AG10803 (cell line): Measurements from ENCODE around the gene SCD5.

Experiments used
- DNase-seq: peaks from one replicate; pipeline ENCODE4 v3.0.0; 2010; ENCODE audit warnings: low read depth
- H3K4me3 ChIP-seq: 2 replicates; pipeline ENCODE4 v1.5.1; 2011; ENCODE audit warnings: mild to moderate bottlenecking, low read length, control low read depth
- CTCF ChIP-seq: conservative IDR thresholded peaks from 2 replicates; pipeline ENCODE4 v1.5.1; 2011; ENCODE audit warnings: mild to moderate bottlenecking, low read length, control low read depth, inconsistent platforms

The SCD5 gene

GRCh38 chr4:82777857-82778525 lies 20.6 kb downstream of the SCD5 start:
- DNase-seq: no peak
- H3K4me3 ChIP-seq: no peak overlapping the region
- TF ChIP-seq CTCF: no peak

- H3K4me3 ChIP-seq: no peak overlapping the region
- DNase-seq: peak; percentile 59
- no peak for TF ChIP-seq CTCF
Observed at GRCh38 chr4:82776925-82777542, 21.6 kb downstream of the SCD5 start.

- no peak for TF ChIP-seq CTCF
- no peak overlapping the region for H3K4me3 ChIP-seq
- no peak for DNase-seq
Observed at GRCh38 chr4:82775243-82775642, 23.4 kb downstream of the SCD5 start.

- no peak for TF ChIP-seq CTCF
- peak; percentile 45 for DNase-seq
- no peak overlapping the region for H3K4me3 ChIP-seq
Observed at GRCh38 chr4:82774711-82775171, 23.9 kb downstream of the SCD5 start.

GRCh38 chr4:82773057-82773456 lies 25.5 kb downstream of the SCD5 start:
- DNase-seq: no peak
- no peak for TF ChIP-seq CTCF
- H3K4me3 ChIP-seq: no peak overlapping the region

GRCh38 chr4:82770607-82771006 lies 28.0 kb downstream of the SCD5 start:
- TF ChIP-seq CTCF: no peak
- no peak overlapping the region for H3K4me3 ChIP-seq
- DNase-seq: no peak

GRCh38 chr4:82765134-82765533 lies 33.5 kb downstream of the SCD5 start:
- no peak for TF ChIP-seq CTCF
- H3K4me3 ChIP-seq: no peak overlapping the region
- DNase-seq: no peak
